HCT116 (cell line): ENCODE results near the gene CPED1. TPM values are rescaled to one million over a fixed set of nuclear protein-coding genes. Genes with fewer than 3 reads are reported as not detected.

Experiments used
- ATAC-seq: fragments of 200-7000 bp; cut with Tn5 transposase; 2 replicates; pipeline ENCODE4 v1.9.1; 2020; ENCODE audit warnings: mild to moderate bottlenecking, moderate library complexity
- BruUV-seq: library from RNA; stranded (reverse); fragments of 400-500 nt; replicated peaks from 2 replicates; lab custom pipeline; 2021; lab: Mats Ljungman, UMichigan
- CTCF ChIA-PET: fragments of 300-600 bp; sonication (Branson Sonifier 250); formaldehyde crosslinking; loops from one replicate; lab custom pipeline; 2021; ENCODE audit warnings: antibody characterized with exemption; lab: Charles Lee
- POLR2A ChIA-PET: fragments of 300-600, 350-600 bp; sonication (Branson Sonifier 250); formaldehyde crosslinking; loops from one replicate; lab custom pipeline; 2021; ENCODE audit warnings: antibody characterized with exemption; lab: Charles Lee
- RAD21 ChIA-PET, 2 experiments: fragments of 300-600 bp; sonication (Branson Sonifier 250); formaldehyde crosslinking; loops; one replicate each; lab custom pipeline; 2023; ENCODE audit warnings: low total read pairs in 2 of 2; ENCODE audit not compliant: uncharacterized antibody in 2 of 2, unreplicated experiment in 2 of 2, low non-redundant PET in 1 of 2; lab: Charles Lee
- DNase-seq: peaks from one replicate; pipeline ENCODE4 v3.0.0-alpha.2; 2010; ENCODE audit warnings: low read depth, low spot score
- H2AFZ ChIP-seq: fragments of 200-600 bp; shearing (Covaris generic), sonication (generic); 2 replicates; pipeline ENCODE4 v1.6.1; 2017; ENCODE audit warnings: low read depth, mixed run types, mixed read lengths, antibody characterized with exemption, low read length; ENCODE audit not compliant: poor library complexity, severe bottlenecking
- H3K27ac ChIP-seq: 2 replicates; pipeline ENCODE4 v1.5.1; 2012; ENCODE audit warnings: low read depth, low read length
- H3K27me3 ChIP-seq: fragments of 200-600 bp; sonication (generic); 2 replicates; pipeline ENCODE4 v1.6.1; 2016; ENCODE audit warnings: mixed run types, low read length, mixed read lengths; ENCODE audit not compliant: insufficient read depth
- H3K36me3 ChIP-seq, 2 experiments: fragments of 200-500 bp in 1 of 2; fragments of 200-600 bp in 1 of 2; sonication (Bioruptor generic) in 1 of 2; sonication (generic) in 1 of 2; 2 replicates each; pipeline versions ENCODE4 v1.5.1 to v1.6.1; 2014 to 2016; ENCODE audit warnings: low read length in 2 of 2, inconsistent platforms in 1 of 2, mixed read lengths in 1 of 2, mixed run types in 1 of 2; ENCODE audit not compliant: insufficient read depth in 2 of 2, control insufficient read depth in 1 of 2
- H3K4me1 ChIP-seq, 2 experiments: fragments of 200-600 bp in 1 of 2; sonication (generic) in 1 of 2; 2 replicates each; pipeline versions ENCODE4 v1.5.1 to v1.6.1; 2012 to 2017; ENCODE audit warnings: low read length in 2 of 2, inconsistent platforms in 1 of 2, mild to moderate bottlenecking in 1 of 2, mixed read lengths in 1 of 2, mixed run types in 1 of 2, moderate library complexity in 1 of 2; ENCODE audit not compliant: insufficient read depth in 2 of 2, control insufficient read depth in 1 of 2
- H3K4me2 ChIP-seq: fragments of 200-600 bp; sonication (generic); 2 replicates; pipeline ENCODE4 v1.6.1; 2017; ENCODE audit warnings: mixed run types, low read length, mixed read lengths
- H3K4me3 ChIP-seq, 2 experiments: fragments of 200-600 bp in 1 of 2; sonication (generic) in 1 of 2; replicated peaks in 1 of 2; 2 replicates each; pipeline ENCODE4 v1.5.1; 2011 to 2016; ENCODE audit warnings: low read length in 2 of 2, control low read depth in 1 of 2, low read depth in 1 of 2, mild to moderate bottlenecking in 1 of 2, mixed read lengths in 1 of 2, mixed run types in 1 of 2
- H3K79me2 ChIP-seq: fragments of 200-600 bp; sonication (generic); 2 replicates; pipeline ENCODE4 v1.6.1; 2017; ENCODE audit warnings: mild to moderate bottlenecking, mixed run types, low read length, moderate library complexity, mixed read lengths; ENCODE audit not compliant: insufficient read depth
- H3K9ac ChIP-seq: fragments of 200-600 bp; sonication (generic); 2 replicates; pipeline ENCODE4 v1.6.1; 2016; ENCODE audit warnings: low read length, mixed read lengths
- H3K9me2 ChIP-seq: fragments of 200-600 bp; sonication (generic), shearing (Covaris generic); 2 replicates; pipeline ENCODE4 v1.6.1; 2017; ENCODE audit warnings: mixed run types, mild to moderate bottlenecking, moderate library complexity; ENCODE audit not compliant: insufficient read depth
- H3K9me3 ChIP-seq, 2 experiments: fragments of 200-500 bp in 1 of 2; fragments of 200-600 bp in 1 of 2; sonication (Bioruptor generic) in 1 of 2; sonication (generic) in 1 of 2; 2 replicates each; pipeline ENCODE4 v1.6.1; 2014 to 2017; ENCODE audit warnings: low read length in 2 of 2, mixed read lengths in 2 of 2, inconsistent platforms in 1 of 2, low read depth in 1 of 2, mild to moderate bottlenecking in 1 of 2, mixed run types in 1 of 2, moderate library complexity in 1 of 2; ENCODE audit not compliant: control insufficient read depth in 1 of 2, insufficient read depth in 1 of 2
- H4K20me1 ChIP-seq: fragments of 200-600 bp; sonication (generic), shearing (Covaris generic); 2 replicates; pipeline ENCODE4 v1.6.1; 2017; ENCODE audit warnings: mixed run types, mild to moderate bottlenecking, moderate library complexity; ENCODE audit not compliant: insufficient read depth
- CBX3 ChIP-seq: IDR thresholded peaks from 2 replicates; pipeline ENCODE4 v1.6.1; 2012; ENCODE audit warnings: low read depth
- ELF1 ChIP-seq: IDR thresholded peaks from 2 replicates; pipeline ENCODE4 v1.6.1; 2012; ENCODE audit warnings: low read depth, borderline replicate concordance
- EZH2 ChIP-seq: fragments of 200-600 bp; sonication (generic); IDR thresholded peaks from 2 replicates; pipeline ENCODE4 v1.6.1; 2017; ENCODE audit warnings: antibody characterized with exemption, mixed run types
- EZH2phosphoT487 ChIP-seq: fragments of 200-600 bp; IDR thresholded peaks from 2 replicates; pipeline ENCODE4 v1.6.1; 2018; ENCODE audit warnings: antibody characterized with exemption, borderline replicate concordance
- FOSL1 ChIP-seq: IDR thresholded peaks from 2 replicates; pipeline ENCODE4 v1.6.1; 2012; ENCODE audit warnings: low read depth
- POLR2AphosphoS5 ChIP-seq: IDR thresholded peaks from 2 replicates; pipeline ENCODE4 v1.6.1; 2011; ENCODE audit warnings: mild to moderate bottlenecking, low read depth, low read length, moderate library complexity
- RAD21 ChIP-seq: IDR thresholded peaks from 2 replicates; pipeline ENCODE4 v1.6.1; 2012; ENCODE audit warnings: low read depth, mild to moderate bottlenecking
- SIN3A ChIP-seq: IDR thresholded peaks from 2 replicates; pipeline ENCODE4 v1.6.1; 2012; ENCODE audit warnings: low read depth
- SRF ChIP-seq: IDR thresholded peaks from 2 replicates; pipeline ENCODE4 v1.6.1; 2012; ENCODE audit warnings: low read depth
- TCF7L2 ChIP-seq: IDR thresholded peaks from 2 replicates; pipeline ENCODE4 v1.7.0; 2011; ENCODE audit warnings: borderline replicate concordance, inconsistent platforms; ENCODE audit not compliant: insufficient read depth, insufficient read length; ENCODE audit errors: extremely low read depth
- intact Hi-C: fragments of 100-400 bp; cut with micrococcal nuclease; formaldehyde crosslinking; loops from 2 replicates; pipeline ENCODE4 v1.10.0; 2022
- total RNA-seq: library from RNA; stranded (reverse); gene quantifications from one replicate; pipeline ENCODE4 v1.2.1, GENCODE V29; 2021; ENCODE audit not compliant: unreplicated experiment
- TF ChIP-seq, protein P1 (sequence below): IDR thresholded peaks from 2 replicates; pipeline ENCODE4 v1.6.1; 2011; ENCODE audit warnings: mild to moderate bottlenecking, low read length, moderate library complexity; ENCODE audit not compliant: insufficient replicate concordance; ENCODE audit errors: extremely low read depth

The CPED1 gene
- total RNA-seq, 1 experiment from 2014 or later = 1.2 TPM

DNA sequence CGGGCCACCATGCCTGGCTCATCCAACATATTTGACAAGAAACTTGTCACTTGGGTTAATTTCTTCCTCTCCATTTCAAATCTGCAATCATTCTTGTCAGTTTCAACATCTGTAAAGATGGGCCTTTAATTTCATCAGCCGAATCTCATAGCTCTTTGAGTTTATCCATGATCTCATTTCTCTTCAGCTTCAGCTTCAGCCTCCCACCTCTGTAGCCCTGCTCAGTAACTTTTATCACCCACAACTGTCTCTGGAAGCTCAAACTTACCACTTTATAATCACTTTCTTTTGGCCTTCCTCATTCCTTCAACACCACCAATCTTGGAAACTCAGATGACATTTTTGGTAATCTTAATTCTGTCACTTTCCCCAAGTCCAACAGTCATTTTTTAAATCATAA is 83.2 kb downstream of the CPED1 start:
- H2AFZ ChIP-seq = no peak overlapping the region
- H3K27ac ChIP-seq = no peak overlapping the region
- ChIA-PET POLR2A (no interaction called here), CTCF (no interaction called here), RAD21 (no interaction called here)
- no peaks in the 10 kb centered on the region for H3K27me3 ChIP-seq
- H3K36me3 ChIP-seq = no peaks in the 10 kb centered on the region
- ATAC-seq = no peak
- H3K4me1 ChIP-seq = peaks cover 0 to 7% of the 10 kb centered on the region in 2 experiments; a peak in 2 of 4 replicates
- H3K9ac ChIP-seq = no peak overlapping the region
- no peaks in the 10 kb centered on the region for H3K9me3 ChIP-seq
- H3K4me2 ChIP-seq = no peak overlapping the region
- intact Hi-C loops = no loop called here
- TF ChIP-seq FOSL1 = no peak
- TF ChIP-seq TCF7L2 = no peak
- TF ChIP-seq SIN3A = no peak
- no peak for TF ChIP-seq EZH2
- TF ChIP-seq RAD21 = no peak
- TF ChIP-seq, protein P1, sequence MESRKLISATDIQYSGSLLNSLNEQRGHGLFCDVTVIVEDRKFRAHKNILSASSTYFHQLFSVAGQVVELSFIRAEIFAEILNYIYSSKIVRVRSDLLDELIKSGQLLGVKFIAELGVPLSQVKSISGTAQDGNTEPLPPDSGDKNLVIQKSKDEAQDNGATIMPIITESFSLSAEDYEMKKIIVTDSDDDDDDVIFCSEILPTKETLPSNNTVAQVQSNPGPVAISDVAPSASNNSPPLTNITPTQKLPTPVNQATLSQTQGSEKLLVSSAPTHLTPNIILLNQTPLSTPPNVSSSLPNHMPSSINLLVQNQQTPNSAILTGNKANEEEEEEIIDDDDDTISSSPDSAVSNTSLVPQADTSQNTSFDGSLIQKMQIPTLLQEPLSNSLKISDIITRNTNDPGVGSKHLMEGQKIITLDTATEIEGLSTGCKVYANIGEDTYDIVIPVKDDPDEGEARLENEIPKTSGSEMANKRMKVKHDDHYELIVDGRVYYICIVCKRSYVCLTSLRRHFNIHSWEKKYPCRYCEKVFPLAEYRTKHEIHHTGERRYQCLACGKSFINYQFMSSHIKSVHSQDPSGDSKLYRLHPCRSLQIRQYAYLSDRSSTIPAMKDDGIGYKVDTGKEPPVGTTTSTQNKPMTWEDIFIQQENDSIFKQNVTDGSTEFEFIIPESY = no peak
- TF ChIP-seq ELF1 = no peak
- TF ChIP-seq POLR2AphosphoS5 = no peak
- no peak for TF ChIP-seq SRF
- TF ChIP-seq CBX3 = no peak
- no peak for TF ChIP-seq EZH2phosphoT487
- TF ChIP-seq, all 23 proteins: peak for 0
- no peak for DNase-seq
- BruUV-seq = no TSS peak
- Histone ChIP-seq H3K9me2 (no peaks in the 10 kb centered on the region), H3K79me2 (no peaks in the 10 kb centered on the region), H4K20me1 (no peaks in the 10 kb centered on the region), H3K4me3 (no peak overlapping the region)
